Testis (tissue), 3 donors: ENCODE measurements around the gene RANBP3L. TPM values are rescaled to one million over a fixed set of nuclear protein-coding genes. Genes with fewer than 3 reads are reported as not detected.

Experiments used
- polyA plus RNA-seq: library from polyadenylated mRNA; stranded (reverse); fragments of 350-450 nt; fragmentation: Illumina TruSeq; extraction: RNeasy Lipid Tissue Mini Kit (QIAGEN cat#74804); gene quantifications from one replicate; pipeline ENCODE4 v1.2.3, GENCODE V29; 2014; ENCODE audit warnings: low read depth, low replicate concordance; ENCODE audit not compliant: insufficient read depth
- total RNA-seq, 2 donors: library from RNA; depleted of rRNA; stranded (reverse); fragments of >200 nt; gene quantifications; one replicate each; pipeline ENCODE4 v1.2.3, GENCODE V29; 2016

RANBP3L gene
- total and polyA plus RNA-seq, 3 donors from 2014 or later = 3.6 to 26.3 (median 19.9) TPM

Other genes with a start within 250 kb of the RANBP3L start
- gene UGT3A2, start 235.0 kb downstream of the RANBP3L start, total RNA-seq = 10 to 100 TPM in 1 of 2 donors, 1 to 10 TPM in 1; 6.9 to 10.8 TPM
- 14.9 TPM for gene UGT3A2, start 235.0 kb downstream of the RANBP3L start, polyA plus RNA-seq
- gene LMBRD2, start 150.0 kb downstream of the RANBP3L start, total RNA-seq = 10 to 100 TPM in 1 of 2 donors, 1 to 10 TPM in 1; 8.2 to 24.4 TPM
- gene LMBRD2, start 150.0 kb downstream of the RANBP3L start, polyA plus RNA-seq = 6.3 TPM
- 10 to 100 TPM; 10.6 to 14.2 TPM for gene SKP2, start 149.8 kb downstream of the RANBP3L start, total RNA-seq
- gene SKP2, start 149.8 kb downstream of the RANBP3L start, polyA plus RNA-seq = 7.1 TPM
- 10 to 100 TPM; 27.1 to 42.2 TPM for gene NADK2, start 60.0 kb downstream of the RANBP3L start, total RNA-seq
- gene NADK2, start 60.0 kb downstream of the RANBP3L start, polyA plus RNA-seq = 55.1 TPM